Panc1 (cell line): ENCODE measurements around the gene UBL4A.

ENCODE experiments used
- POLR2AphosphoS5 ChIP-seq: IDR thresholded peaks from 2 replicates; pipeline ENCODE4 v1.6.1; 2012; ENCODE audit warnings: mild to moderate bottlenecking, low read depth, low read length, moderate library complexity
- REST ChIP-seq, 2 experiments: IDR thresholded peaks; 2 replicates each; pipeline ENCODE4 v1.6.1; 2011 to 2012; ENCODE audit warnings: low read depth in 2 of 2, control low read depth in 1 of 2, low read length in 1 of 2, mild to moderate bottlenecking in 1 of 2, moderate library complexity in 1 of 2; ENCODE audit not compliant: insufficient read depth in 1 of 2
- SIN3A ChIP-seq: IDR thresholded peaks from 2 replicates; pipeline ENCODE4 v1.6.1; 2012; ENCODE audit warnings: low read depth, mild to moderate bottlenecking, low read length, moderate library complexity, borderline replicate concordance; ENCODE audit not compliant: insufficient read depth
- TCF7L2 ChIP-seq: IDR thresholded peaks from 2 replicates; pipeline ENCODE4 v1.6.1; 2011; ENCODE audit warnings: mild to moderate bottlenecking, low read depth, low read length, inconsistent platforms
- TF ChIP-seq, protein P1 (sequence below): fragments of 450-650 bp; IDR thresholded peaks from 2 replicates; pipeline ENCODE4 v1.5.1; 2017; ENCODE audit warnings: mild to moderate bottlenecking

- TF ChIP-seq, protein P1, sequence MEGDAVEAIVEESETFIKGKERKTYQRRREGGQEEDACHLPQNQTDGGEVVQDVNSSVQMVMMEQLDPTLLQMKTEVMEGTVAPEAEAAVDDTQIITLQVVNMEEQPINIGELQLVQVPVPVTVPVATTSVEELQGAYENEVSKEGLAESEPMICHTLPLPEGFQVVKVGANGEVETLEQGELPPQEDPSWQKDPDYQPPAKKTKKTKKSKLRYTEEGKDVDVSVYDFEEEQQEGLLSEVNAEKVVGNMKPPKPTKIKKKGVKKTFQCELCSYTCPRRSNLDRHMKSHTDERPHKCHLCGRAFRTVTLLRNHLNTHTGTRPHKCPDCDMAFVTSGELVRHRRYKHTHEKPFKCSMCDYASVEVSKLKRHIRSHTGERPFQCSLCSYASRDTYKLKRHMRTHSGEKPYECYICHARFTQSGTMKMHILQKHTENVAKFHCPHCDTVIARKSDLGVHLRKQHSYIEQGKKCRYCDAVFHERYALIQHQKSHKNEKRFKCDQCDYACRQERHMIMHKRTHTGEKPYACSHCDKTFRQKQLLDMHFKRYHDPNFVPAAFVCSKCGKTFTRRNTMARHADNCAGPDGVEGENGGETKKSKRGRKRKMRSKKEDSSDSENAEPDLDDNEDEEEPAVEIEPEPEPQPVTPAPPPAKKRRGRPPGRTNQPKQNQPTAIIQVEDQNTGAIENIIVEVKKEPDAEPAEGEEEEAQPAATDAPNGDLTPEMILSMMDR: no peak
- TF ChIP-seq POLR2AphosphoS5 (no peak), REST (IDR thresholded peaks at IDR 0.05; ENCODE audit: insufficient read depth in 1 of 2, low read depth in 2 of 2, low read length in 1 of 2) (no peak), TCF7L2 (no peak), SIN3A (no peak)
Measured at GRCh38 chrX:154448484-154448883, 37.9 kb downstream of the UBL4A start.
